Keratinocyte (primary cell): ENCODE measurements around the gene NBL1. TPM values are rescaled to one million over a fixed set of nuclear protein-coding genes. Genes with fewer than 3 reads are reported as not detected.
"Not testable (repeated sequence)": the region's sequence is repeated elsewhere in the genome, so short reads cannot be mapped to it uniquely, and the experiment has no call there.

ENCODE experiments used
- DNase-seq: peaks from one replicate; pipeline ENCODE4 v3.0.0-alpha.2; 2011; ENCODE audit warnings: low read depth, missing footprints, low spot score
- FAIRE-seq: peaks from 2 replicates; lab custom pipeline; 2011; peaks lifted over from hg19 to GRCh38; lab: Jason Lieb, UNC
- H2AFZ ChIP-seq: 2 replicates; pipeline ENCODE4 v1.6.0; 2012; ENCODE audit warnings: low read length, control low read depth, inconsistent platforms; ENCODE audit not compliant: control insufficient read depth
- H3K27ac ChIP-seq: 2 replicates; pipeline ENCODE4 v1.5.1; 2011; ENCODE audit warnings: low read length; ENCODE audit not compliant: control insufficient read depth, insufficient read depth
- H3K27me3 ChIP-seq: 3 replicates; pipeline ENCODE4 v1.6.0; 2011; ENCODE audit warnings: low read length; ENCODE audit not compliant: control insufficient read depth, insufficient read depth; ENCODE audit errors: extremely low read depth
- H3K36me3 ChIP-seq, 2 experiments: 2 replicates in 1 of 2; 3 replicates in 1 of 2; pipeline ENCODE4 v1.5.1; 2011; ENCODE audit warnings: low read length in 2 of 2, mild to moderate bottlenecking in 1 of 2; ENCODE audit not compliant: control insufficient read depth in 2 of 2, insufficient read depth in 2 of 2; ENCODE audit errors: extremely low read depth in 1 of 2
- H3K4me1 ChIP-seq: 3 replicates; pipeline ENCODE4 v1.5.1; 2011; ENCODE audit warnings: low read length; ENCODE audit not compliant: control insufficient read depth, insufficient read depth; ENCODE audit errors: extremely low read depth
- H3K4me2 ChIP-seq: 3 replicates; pipeline ENCODE4 v1.6.0; 2011; ENCODE audit warnings: low read depth, low read length; ENCODE audit not compliant: control insufficient read depth, insufficient read depth; ENCODE audit errors: extremely low read depth
- H3K4me3 ChIP-seq, 3 experiments: fragments of 200-600 bp in 1 of 3; sonication (generic) in 1 of 3; 2 replicates in 2 of 3; 3 replicates in 1 of 3; pipeline ENCODE4 v1.5.1; 2011 to 2016; ENCODE audit warnings: low read length in 3 of 3, mild to moderate bottlenecking in 3 of 3, control low read depth in 2 of 3, inconsistent platforms in 1 of 3, low read depth in 1 of 3, mixed read lengths in 1 of 3, mixed run types in 1 of 3, moderate library complexity in 1 of 3; ENCODE audit not compliant: control insufficient read depth in 2 of 3, insufficient read depth in 2 of 3; ENCODE audit errors: extremely low read depth in 1 of 3
- H3K79me2 ChIP-seq: 2 replicates; pipeline ENCODE4 v1.6.0; 2012; ENCODE audit warnings: low read length; ENCODE audit not compliant: control insufficient read depth, insufficient read depth
- H3K9ac ChIP-seq: 3 replicates; pipeline ENCODE4 v1.6.0; 2011; ENCODE audit warnings: low read length; ENCODE audit not compliant: control insufficient read depth, insufficient read depth; ENCODE audit errors: extremely low read depth
- H3K9me1 ChIP-seq: 3 replicates; pipeline ENCODE4 v1.6.0; 2011; ENCODE audit warnings: low read length; ENCODE audit not compliant: control insufficient read depth, insufficient read depth; ENCODE audit errors: extremely low read depth
- H3K9me3 ChIP-seq: 2 replicates; pipeline ENCODE4 v1.5.1; 2012; ENCODE audit warnings: low read depth, low read length; ENCODE audit not compliant: control insufficient read depth
- H4K20me1 ChIP-seq: 3 replicates; pipeline ENCODE4 v1.6.0; 2011; ENCODE audit warnings: low read length; ENCODE audit not compliant: control insufficient read depth, insufficient read depth; ENCODE audit errors: extremely low read depth
- EZH2 ChIP-seq: IDR thresholded peaks from one replicate; pipeline ENCODE4 v1.6.1; 2012; ENCODE audit warnings: inconsistent platforms, mild to moderate bottlenecking, low read length, moderate library complexity
- dilution Hi-C: fragments of 300-500 bp; cut with MboI; formaldehyde crosslinking; loops from one replicate; pipeline ENCODE4 v1.7.0; 2020; ENCODE audit warnings: low sequenced_read_pairs; ENCODE audit not compliant: extremely low pct_ligation_motif_present
- polyA plus RNA-seq, 5 experiments: library from polyadenylated mRNA; depleted of rRNA in 3 of 5; stranded (reverse) in 3 of 5; stranded (forward) in 1 of 5; unstranded in 1 of 5; fragments of >200 nt; gene quantifications; 1 replicate in 1 of 5; 2 replicates in 3 of 5; 3 replicates in 1 of 5; pipeline versions ENCODE4 v1.2.1 to v1.2.3, GENCODE V29; 2011 to 2012; ENCODE audit warnings: missing spikeins in 2 of 5, low read depth in 1 of 5, low replicate concordance in 1 of 5
- TF ChIP-seq, protein P1 (sequence below), 3 experiments: IDR thresholded peaks in 1 of 3; conservative IDR thresholded peaks in 1 of 3; optimal IDR thresholded peaks in 1 of 3; 2 replicates in 2 of 3; 3 replicates in 1 of 3; pipeline versions ENCODE3 to v1.5.1; 2011; ENCODE audit warnings: low read length in 3 of 3, mild to moderate bottlenecking in 3 of 3, moderate library complexity in 2 of 3, control low read depth in 1 of 3, inconsistent platforms in 1 of 3; ENCODE audit not compliant: insufficient read depth in 2 of 3; ENCODE audit errors: extremely low read depth in 1 of 3

Gene NBL1
- polyA plus RNA-seq, 1 donor (not counting 4 experiments of a cell fraction or from before 2014, with no cell fraction given) = 74.5 TPM

DNA sequence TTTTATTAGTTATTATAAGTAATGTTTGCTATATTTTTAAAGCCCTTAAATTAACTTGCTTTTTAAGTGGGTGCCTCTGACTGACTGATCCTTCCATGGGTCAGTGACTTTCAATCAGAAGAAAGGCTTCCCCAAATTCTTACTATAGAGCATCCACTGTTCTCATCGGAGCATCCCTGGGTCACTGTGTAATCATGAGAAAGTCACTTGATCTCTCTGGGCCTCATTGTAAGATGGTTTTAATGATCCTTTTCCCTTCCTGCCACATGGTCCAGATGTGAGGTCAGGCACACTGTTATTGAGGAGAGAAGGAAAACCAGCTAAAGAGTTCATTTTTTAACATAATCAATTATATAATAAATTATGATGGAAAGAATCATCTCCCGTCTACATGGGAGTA lies 11.0 kb upstream of the NBL1 start:
- Histone ChIP-seq H3K4me1 (peaks cover 4% of the 10 kb centered on the region), H3K79me2 (no peaks in the 10 kb centered on the region), H2AFZ (no peak overlapping the region), H3K9me1 (no peaks in the 10 kb centered on the region), H3K9me3 (no peaks in the 10 kb centered on the region), H3K27ac (no peak overlapping the region), H3K27me3 (no peaks in the 10 kb centered on the region), H3K36me3 (peaks cover 0 to 2% of the 10 kb centered on the region in 2 experiments), H4K20me1 (no peaks in the 10 kb centered on the region), H3K4me2 (no peak overlapping the region), H3K9ac (no peak overlapping the region), H3K4me3 (no peak overlapping the region)
- DNase-seq (no peak), FAIRE-seq (no peak)
- TF ChIP-seq, protein P1, sequence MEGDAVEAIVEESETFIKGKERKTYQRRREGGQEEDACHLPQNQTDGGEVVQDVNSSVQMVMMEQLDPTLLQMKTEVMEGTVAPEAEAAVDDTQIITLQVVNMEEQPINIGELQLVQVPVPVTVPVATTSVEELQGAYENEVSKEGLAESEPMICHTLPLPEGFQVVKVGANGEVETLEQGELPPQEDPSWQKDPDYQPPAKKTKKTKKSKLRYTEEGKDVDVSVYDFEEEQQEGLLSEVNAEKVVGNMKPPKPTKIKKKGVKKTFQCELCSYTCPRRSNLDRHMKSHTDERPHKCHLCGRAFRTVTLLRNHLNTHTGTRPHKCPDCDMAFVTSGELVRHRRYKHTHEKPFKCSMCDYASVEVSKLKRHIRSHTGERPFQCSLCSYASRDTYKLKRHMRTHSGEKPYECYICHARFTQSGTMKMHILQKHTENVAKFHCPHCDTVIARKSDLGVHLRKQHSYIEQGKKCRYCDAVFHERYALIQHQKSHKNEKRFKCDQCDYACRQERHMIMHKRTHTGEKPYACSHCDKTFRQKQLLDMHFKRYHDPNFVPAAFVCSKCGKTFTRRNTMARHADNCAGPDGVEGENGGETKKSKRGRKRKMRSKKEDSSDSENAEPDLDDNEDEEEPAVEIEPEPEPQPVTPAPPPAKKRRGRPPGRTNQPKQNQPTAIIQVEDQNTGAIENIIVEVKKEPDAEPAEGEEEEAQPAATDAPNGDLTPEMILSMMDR (optimal IDR thresholded peaks at IDR 0.05 in 1 of 3, IDR thresholded peaks at IDR 0.05 in 1 of 3, conservative IDR thresholded peaks at IDR 0.05 in 1 of 3; ENCODE audit: extremely low read depth in 1 of 3, insufficient read depth in 2 of 3, low read length in 3 of 3) = no peak
- no peak for TF ChIP-seq EZH2
- dilution Hi-C loops = loop anchor here (25.0 kb wide), 1 partner anchor 196 kb away; no protein-coding TSS in a partner anchor

DNA sequence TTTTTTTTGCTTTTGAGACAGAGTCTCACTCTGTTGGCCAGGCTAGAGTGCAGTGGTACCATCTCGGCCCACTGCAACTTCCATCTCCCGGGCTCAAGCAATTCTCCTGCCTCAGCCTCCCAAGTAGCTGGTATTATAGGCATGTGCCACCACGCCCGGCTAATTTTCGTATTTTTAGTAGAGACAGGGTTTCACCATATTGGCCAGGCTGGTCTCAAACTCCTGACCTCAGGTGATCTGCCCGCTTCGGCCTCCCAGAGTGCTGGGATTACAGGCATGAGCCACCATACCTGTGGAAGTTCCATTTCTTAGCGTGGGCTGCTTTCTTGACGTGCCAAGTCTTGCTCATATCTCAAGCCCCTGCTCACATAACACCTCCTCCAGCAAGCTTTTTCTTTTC lies 9.0 kb upstream of the NBL1 start:
- H3K4me3 ChIP-seq, H3K9ac ChIP-seq, H3K27me3 ChIP-seq, H3K27ac ChIP-seq, H3K4me2 ChIP-seq, H3K9me3 ChIP-seq, H3K9me1 ChIP-seq, FAIRE-seq, H4K20me1 ChIP-seq, H3K36me3 ChIP-seq, H3K79me2 ChIP-seq, DNase-seq, H2AFZ ChIP-seq, H3K4me1 ChIP-seq: not testable (repeated sequence)
- dilution Hi-C loops = loop anchor here (25.0 kb wide), 1 partner anchor 198 kb away; no protein-coding TSS in a partner anchor

DNA sequence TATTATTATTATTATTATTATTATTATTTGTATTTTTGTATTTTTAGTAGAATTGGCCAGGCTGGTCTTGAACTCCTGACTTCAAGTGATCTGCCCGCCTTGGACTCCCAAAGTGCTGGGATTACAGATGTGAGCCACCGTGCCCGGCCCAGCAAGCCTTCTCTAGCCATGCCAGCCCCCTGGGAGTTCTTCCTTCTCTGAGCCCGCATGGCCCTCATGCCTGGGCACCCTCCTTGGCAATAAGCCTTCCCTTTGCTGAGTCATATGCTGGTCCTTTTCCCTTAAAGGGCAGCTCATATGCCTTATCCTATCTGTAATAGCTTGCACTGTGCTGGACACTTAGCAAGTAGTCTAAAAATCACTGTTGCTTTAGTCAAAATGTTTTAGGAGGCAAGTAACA lies 8.5 kb upstream of the NBL1 start:
- Histone ChIP-seq H3K79me2 (no peaks in the 10 kb centered on the region), H3K27me3 (no peaks in the 10 kb centered on the region), H3K4me1 (peaks cover 15% of the 10 kb centered on the region), H3K27ac (no peak overlapping the region), H3K4me2 (no peak overlapping the region), H4K20me1 (no peaks in the 10 kb centered on the region), H3K9me1 (no peaks in the 10 kb centered on the region), H3K9me3 (no peaks in the 10 kb centered on the region), H3K36me3 (no peaks in the 10 kb centered on the region), H2AFZ (no peak overlapping the region), H3K9ac (no peak overlapping the region), H3K4me3 (no peak overlapping the region)
- FAIRE-seq (peak; percentile 9), DNase-seq (no peak)
- TF ChIP-seq, protein P1 (optimal IDR thresholded peaks at IDR 0.05 in 1 of 3, IDR thresholded peaks at IDR 0.05 in 1 of 3, conservative IDR thresholded peaks at IDR 0.05 in 1 of 3; ENCODE audit: extremely low read depth in 1 of 3, insufficient read depth in 2 of 3, low read length in 3 of 3) = no peak
- no peak for TF ChIP-seq EZH2
- dilution Hi-C loops = loop anchor here (25.0 kb wide), 1 partner anchor 198 kb away; no protein-coding TSS in a partner anchor
